GM12878 (cell line): Measurements from ENCODE around the gene BNIP5. TPM values are rescaled to one million over a fixed set of nuclear protein-coding genes. Genes with fewer than 3 reads are reported as not detected.

Source experiments
- CBX3 ChIP-seq: fragments of 200-600 bp; sonication (generic); IDR thresholded peaks from 2 replicates; pipeline ENCODE4 v1.6.1; 2016; ENCODE audit warnings: low read depth, borderline replicate concordance
- CBX5 ChIP-seq: sonication (generic); IDR thresholded peaks from 2 replicates; pipeline ENCODE4 v1.6.1; 2016; ENCODE audit warnings: low read depth, moderate library complexity, mild to moderate bottlenecking, inconsistent platforms
- CUX1 ChIP-seq: IDR thresholded peaks from 2 replicates; pipeline ENCODE4 v1.6.1; 2012; ENCODE audit warnings: improper control_type of control experiment, low read depth, low read length; ENCODE audit not compliant: insufficient replicate concordance
- MTA3 ChIP-seq: IDR thresholded peaks from 2 replicates; pipeline ENCODE4 v1.6.1; 2012; ENCODE audit warnings: low read length, inconsistent platforms, borderline replicate concordance
- MXI1 ChIP-seq: fragments of 150-350 bp; IDR thresholded peaks from 2 replicates; pipeline ENCODE4 v1.6.1; 2011; ENCODE audit warnings: low read depth, mild to moderate bottlenecking, inconsistent platforms, low read length, improper control_type of control experiment
- MYB ChIP-seq: fragments of 150-350 bp; IDR thresholded peaks from 2 replicates; pipeline ENCODE4 v1.6.1; 2014; ENCODE audit warnings: mild to moderate bottlenecking, low read depth, low read length, borderline replicate concordance
- NR2C1 ChIP-seq: fragments of 450-650 bp; IDR thresholded peaks from 2 replicates; pipeline ENCODE4 v1.6.1; 2017; ENCODE audit warnings: antibody characterized with exemption, mild to moderate bottlenecking, moderate library complexity
- RUNX3 ChIP-seq: IDR thresholded peaks from 2 replicates; pipeline ENCODE4 v1.6.1; 2012; ENCODE audit warnings: low read length, inconsistent platforms
- SMC3 ChIP-seq: IDR thresholded peaks from 2 replicates; pipeline ENCODE4 v1.6.1; 2011; ENCODE audit warnings: low read length, improper control_type of control experiment, borderline replicate concordance
- SUZ12 ChIP-seq: fragments of 200-600 bp; sonication (generic); IDR thresholded peaks from one replicate; pipeline ENCODE4 v1.6.1; 2018; ENCODE audit warnings: antibody characterized with exemption, mild to moderate bottlenecking; ENCODE audit not compliant: unreplicated experiment
- ZNF384 ChIP-seq: IDR thresholded peaks from 2 replicates; pipeline ENCODE4 v1.6.1; 2012; ENCODE audit warnings: low read depth, mild to moderate bottlenecking, low read length, improper control_type of control experiment, borderline replicate concordance
- ZNF622 ChIP-seq: fragments of 450-650 bp; IDR thresholded peaks from 2 replicates; pipeline ENCODE4 v1.6.1; 2017; ENCODE audit warnings: mild to moderate bottlenecking, inconsistent platforms
- polyA plus RNA-seq, 11 experiments: library from polyadenylated mRNA; depleted of rRNA in 4 of 11; unstranded in 6 of 11; stranded (reverse) in 5 of 11; fragments of >200 nt; fragmentation: Nextera tagmentation in 4 of 11; fragmentation: Illumina TruSeq in 1 of 11; extraction: Ambion mirVana in 4 of 11; extraction: Trizol in 1 of 11; gene quantifications; 1 replicate in 1 of 11; 2 replicates in 10 of 11; pipeline versions ENCODE4 v1.2.1 to v1.2.3, GENCODE V29; 2011 to 2016; ENCODE audit warnings: inconsistent platforms in 2 of 11, missing spikeins in 2 of 11, low read depth in 1 of 11
- total RNA-seq, 4 experiments: library from RNA; depleted of rRNA in 3 of 4; stranded (reverse); fragments of >200 nt in 3 of 4; fragmentation: Illumina TruSeq in 1 of 4; extraction: Trizol in 1 of 4; gene quantifications; 2 replicates each; pipeline versions ENCODE4 v1.2.1 to v1.2.3, GENCODE V29; 2013 to 2021
- TF ChIP-seq, protein P1 (sequence below): fragments of 450-650 bp; IDR thresholded peaks from 2 replicates; pipeline ENCODE4 v1.6.1; 2017; ENCODE audit warnings: low read depth, mild to moderate bottlenecking, moderate library complexity
- TF ChIP-seq, protein P2 (sequence below): fragments of 450-650 bp; IDR thresholded peaks from 2 replicates; pipeline ENCODE4 v1.6.1; 2018; ENCODE audit warnings: borderline replicate concordance, mild to moderate bottlenecking; ENCODE audit not compliant: partially characterized antibody
- TF ChIP-seq, protein P3 (sequence below): fragments of 450-650 bp; IDR thresholded peaks from 2 replicates; pipeline ENCODE4 v1.6.1; 2017; ENCODE audit warnings: mild to moderate bottlenecking, moderate library complexity

BNIP5 gene
- total and polyA plus RNA-seq, 10 of the 15 experiments (the other 5 are each of a cell fraction or from before 2014, with no cell fraction given) = 0.02 to 0.68 (median 0.05) TPM; not detected in 2

DNA sequence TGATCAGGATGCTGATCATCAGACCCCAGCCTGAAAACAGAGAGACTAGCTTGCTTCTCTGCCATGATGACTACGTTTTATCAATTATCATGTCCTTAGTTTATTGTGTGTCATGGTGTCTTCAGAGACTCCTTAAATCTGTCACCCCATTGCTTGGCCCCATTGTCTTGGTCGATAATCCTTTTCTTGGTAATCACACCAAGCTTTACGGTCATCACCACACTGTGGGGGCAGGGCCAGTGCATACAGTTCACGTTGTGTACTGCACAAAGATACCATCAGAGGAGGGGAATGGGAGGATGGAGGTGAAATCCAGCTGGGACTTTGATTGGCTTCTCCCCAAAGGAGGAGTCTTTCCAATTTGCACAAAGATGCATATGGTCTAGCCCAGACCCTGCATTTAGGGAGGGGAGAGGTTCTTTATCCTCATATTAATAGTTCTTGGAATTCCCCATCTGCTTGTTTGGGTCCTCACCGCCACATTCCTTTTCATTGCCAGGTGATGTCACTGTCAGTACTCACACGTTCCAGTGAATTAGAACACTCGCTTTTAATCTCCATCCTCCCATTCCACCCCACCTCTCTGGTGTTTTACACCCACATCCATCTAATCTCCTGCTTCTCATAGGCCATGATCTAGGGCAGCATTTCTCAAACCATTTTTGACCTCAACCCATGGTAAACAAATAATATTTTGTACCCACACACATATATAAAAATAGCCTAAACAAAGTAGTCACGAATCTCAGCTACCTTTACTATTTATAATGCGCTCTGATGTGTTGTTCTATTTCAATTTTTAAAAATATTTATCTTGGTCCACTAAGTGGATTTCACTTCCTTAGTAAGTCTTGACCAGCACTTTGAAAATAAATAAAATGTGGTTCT, 45.1 kb upstream of the BNIP5 start (continued):
- no peak for TF ChIP-seq CUX1
- TF ChIP-seq MXI1 = no peak
- TF ChIP-seq RUNX3 = peak; percentile 77
- TF ChIP-seq, protein P1, sequence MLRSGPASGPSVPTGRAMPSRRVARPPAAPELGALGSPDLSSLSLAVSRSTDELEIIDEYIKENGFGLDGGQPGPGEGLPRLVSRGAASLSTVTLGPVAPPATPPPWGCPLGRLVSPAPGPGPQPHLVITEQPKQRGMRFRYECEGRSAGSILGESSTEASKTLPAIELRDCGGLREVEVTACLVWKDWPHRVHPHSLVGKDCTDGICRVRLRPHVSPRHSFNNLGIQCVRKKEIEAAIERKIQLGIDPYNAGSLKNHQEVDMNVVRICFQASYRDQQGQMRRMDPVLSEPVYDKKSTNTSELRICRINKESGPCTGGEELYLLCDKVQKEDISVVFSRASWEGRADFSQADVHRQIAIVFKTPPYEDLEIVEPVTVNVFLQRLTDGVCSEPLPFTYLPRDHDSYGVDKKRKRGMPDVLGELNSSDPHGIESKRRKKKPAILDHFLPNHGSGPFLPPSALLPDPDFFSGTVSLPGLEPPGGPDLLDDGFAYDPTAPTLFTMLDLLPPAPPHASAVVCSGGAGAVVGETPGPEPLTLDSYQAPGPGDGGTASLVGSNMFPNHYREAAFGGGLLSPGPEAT = peak; percentile 47; the same call in 1 of the 2 replicates
- TF ChIP-seq SMC3 = no peak
- no peak for TF ChIP-seq MYB
- no peak for TF ChIP-seq ZNF622
- no peak for TF ChIP-seq SUZ12
- TF ChIP-seq, protein P2, sequence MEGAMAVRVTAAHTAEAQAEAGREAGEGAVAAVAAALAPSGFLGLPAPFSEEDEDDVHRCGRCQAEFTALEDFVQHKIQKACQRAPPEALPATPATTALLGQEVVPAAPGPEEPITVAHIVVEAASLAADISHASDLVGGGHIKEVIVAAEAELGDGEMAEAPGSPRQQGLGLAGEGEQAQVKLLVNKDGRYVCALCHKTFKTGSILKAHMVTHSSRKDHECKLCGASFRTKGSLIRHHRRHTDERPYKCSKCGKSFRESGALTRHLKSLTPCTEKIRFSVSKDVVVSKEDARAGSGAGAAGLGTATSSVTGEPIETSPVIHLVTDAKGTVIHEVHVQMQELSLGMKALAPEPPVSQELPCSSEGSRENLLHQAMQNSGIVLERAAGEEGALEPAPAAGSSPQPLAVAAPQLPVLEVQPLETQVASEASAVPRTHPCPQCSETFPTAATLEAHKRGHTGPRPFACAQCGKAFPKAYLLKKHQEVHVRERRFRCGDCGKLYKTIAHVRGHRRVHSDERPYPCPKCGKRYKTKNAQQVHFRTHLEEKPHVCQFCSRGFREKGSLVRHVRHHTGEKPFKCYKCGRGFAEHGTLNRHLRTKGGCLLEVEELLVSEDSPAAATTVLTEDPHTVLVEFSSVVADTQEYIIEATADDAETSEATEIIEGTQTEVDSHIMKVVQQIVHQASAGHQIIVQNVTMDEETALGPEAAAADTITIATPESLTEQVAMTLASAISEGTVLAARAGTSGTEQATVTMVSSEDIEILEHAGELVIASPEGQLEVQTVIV = no peak
- 0 out of 2 replicates have a peak, but pooled peaks have one; percentile 60 for TF ChIP-seq MTA3
- TF ChIP-seq, protein P3, sequence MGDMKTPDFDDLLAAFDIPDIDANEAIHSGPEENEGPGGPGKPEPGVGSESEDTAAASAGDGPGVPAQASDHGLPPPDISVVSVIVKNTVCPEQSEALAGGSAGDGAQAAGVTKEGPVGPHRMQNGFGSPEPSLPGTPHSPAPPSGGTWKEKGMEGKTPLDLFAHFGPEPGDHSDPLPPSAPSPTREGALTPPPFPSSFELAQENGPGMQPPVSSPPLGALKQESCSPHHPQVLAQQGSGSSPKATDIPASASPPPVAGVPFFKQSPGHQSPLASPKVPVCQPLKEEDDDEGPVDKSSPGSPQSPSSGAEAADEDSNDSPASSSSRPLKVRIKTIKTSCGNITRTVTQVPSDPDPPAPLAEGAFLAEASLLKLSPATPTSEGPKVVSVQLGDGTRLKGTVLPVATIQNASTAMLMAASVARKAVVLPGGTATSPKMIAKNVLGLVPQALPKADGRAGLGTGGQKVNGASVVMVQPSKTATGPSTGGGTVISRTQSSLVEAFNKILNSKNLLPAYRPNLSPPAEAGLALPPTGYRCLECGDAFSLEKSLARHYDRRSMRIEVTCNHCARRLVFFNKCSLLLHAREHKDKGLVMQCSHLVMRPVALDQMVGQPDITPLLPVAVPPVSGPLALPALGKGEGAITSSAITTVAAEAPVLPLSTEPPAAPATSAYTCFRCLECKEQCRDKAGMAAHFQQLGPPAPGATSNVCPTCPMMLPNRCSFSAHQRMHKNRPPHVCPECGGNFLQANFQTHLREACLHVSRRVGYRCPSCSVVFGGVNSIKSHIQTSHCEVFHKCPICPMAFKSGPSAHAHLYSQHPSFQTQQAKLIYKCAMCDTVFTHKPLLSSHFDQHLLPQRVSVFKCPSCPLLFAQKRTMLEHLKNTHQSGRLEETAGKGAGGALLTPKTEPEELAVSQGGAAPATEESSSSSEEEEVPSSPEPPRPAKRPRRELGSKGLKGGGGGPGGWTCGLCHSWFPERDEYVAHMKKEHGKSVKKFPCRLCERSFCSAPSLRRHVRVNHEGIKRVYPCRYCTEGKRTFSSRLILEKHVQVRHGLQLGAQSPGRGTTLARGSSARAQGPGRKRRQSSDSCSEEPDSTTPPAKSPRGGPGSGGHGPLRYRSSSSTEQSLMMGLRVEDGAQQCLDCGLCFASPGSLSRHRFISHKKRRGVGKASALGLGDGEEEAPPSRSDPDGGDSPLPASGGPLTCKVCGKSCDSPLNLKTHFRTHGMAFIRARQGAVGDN = no peak
- 0 out of 2 replicates have a peak, but pooled peaks have one; percentile 35 for TF ChIP-seq CBX5
- TF ChIP-seq NR2C1 = no peak
- TF ChIP-seq CBX3 = no peak
- no peak for TF ChIP-seq ZNF384
